ENCODE measurements around the gene APBB3. TPM values are rescaled to one million over a fixed set of nuclear protein-coding genes. Genes with fewer than 3 reads are reported as not detected.

Gene APBB3
- 11.4 and 13.6 TPM in 2 replicates for total RNA-seq (2014; rRNA removed)
- Bru-seq, nascent RNA = percentile 72 among the genes with signal in this experiment
- percentile 75 among the genes with signal in this experiment for BruChase-seq, experiment 1, labeled RNA remaining after a 6-hour chase
- percentile 77 among the genes with signal in this experiment for BruChase-seq, experiment 2, labeled RNA remaining after a 2-hour chase
- long read RNA-seq, partial matches to known transcripts = 19 of 37 reads
- long read RNA-seq, other reads (novel, unspliced or antisense) = 17 of 37 reads

GRCh38 chr5:140564196-140565023 is at the start of gene APBB3, which contains the start of gene SLC35A4:
APBB3 (minus strand) TSS chr5:140564598; CDS start chr5:140564245, 353 bp downstream.
SLC35A4 (plus strand) TSS chr5:140564828; CDS start chr5:140567170, 2,342 bp downstream.
- Histone ChIP-seq H3F3A (ENCODE audit: low read length, unreplicated experiment) (no peaks in the 10 kb centered on the region), H3K4me2 (ENCODE audit: low read length) (peak within 1 kb of the TSS; percentile 94), H3K9ac (ENCODE audit: low read length) (peak within 1 kb of the TSS; percentile 92), H2AFZ (ENCODE audit: low read length) (peak within 1 kb of the TSS; percentile 81), H3K27ac (ENCODE audit: low read length) (peak within 1 kb of the TSS; percentile 64), H4K20me1 (ENCODE audit: low read length) (no peaks in the 10 kb centered on the region), H3K79me2 (ENCODE audit: low read length) (peaks cover 36% of the 10 kb centered on the region), H3K36me3 (ENCODE audit: low read depth, low read length) (peaks cover 13% of the 10 kb centered on the region; the same call in 1 of the 2 replicates), H3K4me1 (ENCODE audit: insufficient read depth, low read length) (peaks cover 21% of the 10 kb centered on the region), H3K27me3 (ENCODE audit: low read length) (no peaks in the 10 kb centered on the region), H3K9me2 (replicated peaks; ENCODE audit: low read length) (no peaks in the 10 kb centered on the region), H3K4me3 (ENCODE audit: low read length) (peak within 1 kb of the TSS; percentile 82), H3K9me3 (ENCODE audit: low read length) (no peaks in the 10 kb centered on the region)
- TF ChIP-seq CTCF (conservative IDR thresholded peaks at IDR 0.05; ENCODE audit: low read depth, low read length) (no peak), EZH2 (IDR thresholded peaks at IDR 0.05; ENCODE audit: low read length, unreplicated experiment) (no peak), EZH2phosphoT487 (IDR thresholded peaks at IDR 0.05; ENCODE audit: borderline replicate concordance, low read length) (no peak)
- intact Hi-C loops (cut with micrococcal nuclease) = loop anchor here (2.0 kb wide), 1 partner anchor 74 kb away; the partner anchor contains the start of gene TMCO6
- ATAC-seq (peak; percentile 89), DNase-seq (peak; percentile 98)
- no TSS peak for BruUV-seq (replicated peaks)
- ChIA-PET CTCF (no interaction called here), POLR2A (ENCODE audit: unreplicated experiment) (interaction anchor here (0.5 to 0.6 kb wide), 2 partner anchors 83 to 1060 kb away, joined by 5 to 6 read pairs; partner anchors contain the start of gene IK)

- DNase-seq (no peak), ATAC-seq (no peak)
- Histone ChIP-seq H3K4me3 (ENCODE audit: low read length) (no peak overlapping the region), H3K36me3 (ENCODE audit: low read depth, low read length) (no peaks in the 10 kb centered on the region), H3K27ac (ENCODE audit: low read length) (no peak overlapping the region), H3K4me2 (ENCODE audit: low read length) (no peak overlapping the region), H3K4me1 (ENCODE audit: insufficient read depth, low read length) (no peaks in the 10 kb centered on the region), H3F3A (ENCODE audit: low read length, unreplicated experiment) (no peaks in the 10 kb centered on the region), H4K20me1 (ENCODE audit: low read length) (no peaks in the 10 kb centered on the region), H3K79me2 (ENCODE audit: low read length) (no peaks in the 10 kb centered on the region), H3K9ac (ENCODE audit: low read length) (no peak overlapping the region), H3K9me2 (replicated peaks; ENCODE audit: low read length) (no peaks in the 10 kb centered on the region), H3K9me3 (ENCODE audit: low read length) (no peaks in the 10 kb centered on the region), H2AFZ (ENCODE audit: low read length) (no peak overlapping the region), H3K27me3 (ENCODE audit: low read length) (no peaks in the 10 kb centered on the region)
- ChIA-PET POLR2A (ENCODE audit: unreplicated experiment) (interaction anchor here (0.5 kb wide), 1 partner anchor 82 kb away, joined by 3 read pairs; no protein-coding TSS in a partner anchor), CTCF (no interaction called here)
- intact Hi-C loops (cut with micrococcal nuclease) = no loop called here
- BruUV-seq (replicated peaks) = no TSS peak
- no peak for TF ChIP-seq EZH2 (IDR thresholded peaks at IDR 0.05; ENCODE audit: low read length, unreplicated experiment)
These were observed 46.7 kb upstream of the APBB3 start for GRCh38 chr5:140611020-140611521.

- Histone ChIP-seq H3K79me2 (ENCODE audit: low read length) (no peaks in the 10 kb centered on the region), H2AFZ (ENCODE audit: low read length) (no peak overlapping the region), H3K9me2 (replicated peaks; ENCODE audit: low read length) (no peaks in the 10 kb centered on the region), H3K4me2 (ENCODE audit: low read length) (no peak overlapping the region), H3F3A (ENCODE audit: low read length, unreplicated experiment) (no peaks in the 10 kb centered on the region), H3K27ac (ENCODE audit: low read length) (no peak overlapping the region), H4K20me1 (ENCODE audit: low read length) (no peaks in the 10 kb centered on the region), H3K4me1 (ENCODE audit: insufficient read depth, low read length) (no peaks in the 10 kb centered on the region), H3K27me3 (ENCODE audit: low read length) (no peaks in the 10 kb centered on the region), H3K4me3 (ENCODE audit: low read length) (no peak overlapping the region), H3K9ac (ENCODE audit: low read length) (no peak overlapping the region), H3K9me3 (ENCODE audit: low read length) (no peaks in the 10 kb centered on the region), H3K36me3 (ENCODE audit: low read depth, low read length) (no peaks in the 10 kb centered on the region)
- intact Hi-C loops (cut with micrococcal nuclease) = no loop called here
- no peak for TF ChIP-seq EZH2 (IDR thresholded peaks at IDR 0.05; ENCODE audit: low read length, unreplicated experiment)
- no peak for TF ChIP-seq EZH2phosphoT487 (IDR thresholded peaks at IDR 0.05; ENCODE audit: borderline replicate concordance, low read length)
- no peak for TF ChIP-seq CTCF (conservative IDR thresholded peaks at IDR 0.05; ENCODE audit: low read depth, low read length)
- peak; percentile 70 for ATAC-seq
- ChIA-PET CTCF (no interaction called here), POLR2A (ENCODE audit: unreplicated experiment) (interaction anchor here (0.5 kb wide), 1 partner anchor 102 kb away, joined by 4 read pairs; no protein-coding TSS in a partner anchor)
- DNase-seq = peak; percentile 25
- no TSS peak for BruUV-seq (replicated peaks)
These were observed 44.7 kb upstream of the APBB3 start for GRCh38 chr5:140609126-140609525.
